Bronchial epithelial cell (primary cell): ENCODE data around the gene DOK6. TPM values are rescaled to one million over a fixed set of nuclear protein-coding genes. Genes with fewer than 3 reads are reported as not detected.

Experiments
- DNase-seq: peaks from one replicate; pipeline ENCODE4 v3.0.0-alpha.2; 2010; ENCODE audit warnings: low read depth
- FAIRE-seq: peaks from 2 replicates; lab custom pipeline; 2011; peaks lifted over from hg19 to GRCh38; lab: Jason Lieb, UNC
- H3K27me3 ChIP-seq: 2 replicates; pipeline ENCODE4 v1.5.1; 2011; ENCODE audit warnings: low read length; ENCODE audit not compliant: control insufficient read depth, insufficient read depth
- H3K36me3 ChIP-seq: 2 replicates; pipeline ENCODE4 v1.5.1; 2011; ENCODE audit warnings: low read length; ENCODE audit not compliant: control insufficient read depth, insufficient read depth
- H3K4me3 ChIP-seq: 2 replicates; pipeline ENCODE4 v1.5.1; 2011; ENCODE audit warnings: mild to moderate bottlenecking, low read depth, low read length, control low read depth
- total RNA-seq: library from RNA; depleted of rRNA; stranded (reverse); fragments of >200 nt; gene quantifications from 2 replicates; pipeline ENCODE4 v1.2.1, GENCODE V29; 2014
- TF ChIP-seq, protein P1 (sequence below): IDR thresholded peaks from 2 replicates; pipeline ENCODE4 v1.5.1; 2011; ENCODE audit warnings: mild to moderate bottlenecking, moderate library complexity, low read length, control low read depth, inconsistent platforms; ENCODE audit not compliant: insufficient read depth, severe bottlenecking

Gene DOK6
- total RNA-seq, 1 donor from 2014 or later, result not detected

DNA sequence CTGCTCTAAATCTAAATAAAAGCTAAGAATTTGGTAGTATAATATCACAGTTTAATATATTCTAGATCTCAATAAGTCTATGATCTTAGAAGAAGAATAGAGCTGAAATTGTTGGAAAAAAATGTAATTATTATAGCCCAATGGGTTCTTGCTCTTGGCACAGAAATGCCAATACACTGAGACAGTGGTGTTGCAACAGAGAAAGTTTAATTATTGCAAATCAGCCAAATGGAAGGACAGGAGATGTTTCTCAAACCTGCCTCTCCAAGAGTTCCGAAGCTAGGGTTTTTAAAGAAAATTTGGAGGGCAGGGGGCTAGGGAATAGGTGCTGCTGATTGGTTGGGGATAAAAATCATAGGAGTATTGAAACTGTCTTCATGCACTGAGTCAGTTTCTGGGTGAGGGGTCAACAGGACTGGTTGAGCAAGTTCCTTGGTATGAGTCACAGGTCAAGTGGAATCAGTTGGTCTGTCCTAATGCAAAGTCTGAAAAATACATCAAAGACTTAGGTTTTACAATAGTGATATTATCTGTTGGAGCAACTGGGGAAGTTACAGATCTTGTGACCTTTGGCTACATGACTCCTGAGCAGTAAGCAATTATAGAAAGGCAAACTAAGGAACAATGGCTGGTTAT lies 318.3 kb downstream of the DOK6 start:
- peak; percentile 3 for DNase-seq
- Histone ChIP-seq H3K27me3 (no peaks in the 10 kb centered on the region), H3K4me3 (no peak overlapping the region), H3K36me3 (no peaks in the 10 kb centered on the region)
- no peak for FAIRE-seq
- TF ChIP-seq, protein P1, sequence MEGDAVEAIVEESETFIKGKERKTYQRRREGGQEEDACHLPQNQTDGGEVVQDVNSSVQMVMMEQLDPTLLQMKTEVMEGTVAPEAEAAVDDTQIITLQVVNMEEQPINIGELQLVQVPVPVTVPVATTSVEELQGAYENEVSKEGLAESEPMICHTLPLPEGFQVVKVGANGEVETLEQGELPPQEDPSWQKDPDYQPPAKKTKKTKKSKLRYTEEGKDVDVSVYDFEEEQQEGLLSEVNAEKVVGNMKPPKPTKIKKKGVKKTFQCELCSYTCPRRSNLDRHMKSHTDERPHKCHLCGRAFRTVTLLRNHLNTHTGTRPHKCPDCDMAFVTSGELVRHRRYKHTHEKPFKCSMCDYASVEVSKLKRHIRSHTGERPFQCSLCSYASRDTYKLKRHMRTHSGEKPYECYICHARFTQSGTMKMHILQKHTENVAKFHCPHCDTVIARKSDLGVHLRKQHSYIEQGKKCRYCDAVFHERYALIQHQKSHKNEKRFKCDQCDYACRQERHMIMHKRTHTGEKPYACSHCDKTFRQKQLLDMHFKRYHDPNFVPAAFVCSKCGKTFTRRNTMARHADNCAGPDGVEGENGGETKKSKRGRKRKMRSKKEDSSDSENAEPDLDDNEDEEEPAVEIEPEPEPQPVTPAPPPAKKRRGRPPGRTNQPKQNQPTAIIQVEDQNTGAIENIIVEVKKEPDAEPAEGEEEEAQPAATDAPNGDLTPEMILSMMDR, result no peak

DNA sequence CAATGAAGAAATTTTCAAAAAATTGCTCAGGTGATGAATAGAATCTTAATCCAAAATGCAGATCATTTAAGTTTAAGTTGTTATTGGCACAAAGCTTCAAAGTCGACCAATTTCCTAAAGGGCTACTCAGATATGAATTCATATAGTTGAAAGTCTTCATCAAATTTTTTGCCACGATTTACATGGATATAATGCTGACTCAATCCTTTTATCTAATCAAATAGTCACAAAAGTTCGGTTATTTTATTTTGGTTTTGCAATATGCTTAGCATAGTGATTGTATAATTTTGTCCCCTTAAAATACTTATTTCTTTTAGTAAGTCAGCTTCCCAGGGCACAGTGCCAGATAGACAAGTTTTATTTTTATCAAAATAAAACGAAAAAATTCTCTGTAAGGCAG lies 319.7 kb downstream of the DOK6 start:
- TF ChIP-seq, protein P1, result no peak
- FAIRE-seq, result no peak
- H3K4me3 ChIP-seq, result no peak overlapping the region
- no peaks in the 10 kb centered on the region for H3K36me3 ChIP-seq
- H3K27me3 ChIP-seq, result no peaks in the 10 kb centered on the region
- no peak for DNase-seq

DNA sequence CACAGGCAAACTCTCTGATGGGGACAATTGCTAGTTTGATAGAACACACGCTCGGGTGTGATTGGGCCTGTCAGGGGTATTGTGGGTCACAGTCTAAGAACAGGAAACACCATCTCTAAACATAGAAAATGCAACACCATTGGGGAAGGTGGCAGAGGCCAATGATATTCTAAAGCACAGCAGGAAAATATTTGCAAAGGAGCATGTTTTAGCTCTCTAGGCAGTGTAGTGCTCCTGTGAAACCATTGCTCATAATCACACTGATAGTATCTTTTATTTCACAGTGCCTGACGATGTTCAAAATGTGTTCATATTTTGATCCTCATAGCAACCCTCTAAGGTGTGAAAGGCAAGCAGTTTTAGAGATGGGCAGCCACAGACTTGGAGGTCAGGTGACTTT lies 322.7 kb downstream of the DOK6 start:
- no peak for FAIRE-seq

DNA sequence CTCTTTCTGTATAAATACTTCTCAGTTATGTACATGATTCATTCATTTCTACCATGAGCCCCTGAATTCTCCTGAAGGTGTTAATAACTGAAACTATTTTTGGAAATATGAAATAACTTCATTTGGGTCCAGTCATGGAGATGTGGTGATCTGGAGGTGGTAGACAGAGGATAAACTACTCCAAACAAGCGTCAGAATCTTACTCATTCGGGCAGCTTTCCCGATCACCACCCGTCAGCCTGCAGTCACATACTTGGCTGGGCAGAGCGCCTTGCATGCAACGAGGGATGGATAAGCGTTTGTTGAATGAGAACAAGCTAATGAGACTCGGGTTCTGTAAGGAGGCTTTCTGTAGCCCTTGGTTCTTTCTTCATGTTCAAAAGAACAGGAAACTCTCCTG lies 324.3 kb downstream of the DOK6 start:
- DNase-seq, result no peak
- TF ChIP-seq, protein P1, result no peak
- no peak overlapping the region for H3K4me3 ChIP-seq
- no peaks in the 10 kb centered on the region for H3K27me3 ChIP-seq
- H3K36me3 ChIP-seq, result no peaks in the 10 kb centered on the region
- no peak for FAIRE-seq

More for the DNA sequence above, 322.7 kb downstream of the DOK6 start:
- H3K36me3 ChIP-seq, result no peaks in the 10 kb centered on the region
- no peaks in the 10 kb centered on the region for H3K27me3 ChIP-seq
- no peak for DNase-seq
- no peak overlapping the region for H3K4me3 ChIP-seq
- TF ChIP-seq, protein P1, result no peak

DNA sequence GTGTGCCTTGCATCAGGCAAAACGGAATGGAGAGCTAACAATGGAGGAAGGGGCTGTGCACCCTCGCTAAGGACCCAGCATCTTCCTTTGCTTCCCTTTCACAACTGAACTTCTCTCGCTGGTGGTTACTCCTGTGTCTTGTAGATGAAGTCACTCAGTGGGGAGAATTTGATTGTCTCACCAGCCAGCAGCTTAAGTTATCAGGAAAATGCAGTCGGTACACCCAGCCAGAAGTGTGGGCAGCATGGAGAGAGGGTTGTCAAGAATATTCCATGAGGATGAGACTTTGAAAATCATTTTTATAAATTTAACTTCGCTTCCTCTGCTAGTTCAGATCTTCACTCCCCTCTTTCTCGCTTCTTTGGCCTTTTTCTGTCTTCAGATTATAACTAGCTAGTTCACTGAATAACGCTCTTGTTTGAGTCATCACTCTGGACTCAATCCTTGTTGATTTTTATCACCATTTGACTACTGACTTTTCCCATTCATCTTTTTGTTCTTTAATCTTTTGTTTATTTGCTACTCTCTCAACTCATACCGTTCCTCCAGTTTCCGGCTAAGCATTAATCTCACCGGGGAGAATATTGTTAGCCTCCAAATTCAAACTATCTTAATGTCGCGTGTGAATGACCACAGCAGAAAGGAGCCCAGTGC lies 325.3 kb downstream of the DOK6 start:
- no peaks in the 10 kb centered on the region for H3K36me3 ChIP-seq
- DNase-seq (no peak), FAIRE-seq (no peak)
- no peaks in the 10 kb centered on the region for H3K27me3 ChIP-seq
- TF ChIP-seq, protein P1, result no peak
- no peak overlapping the region for H3K4me3 ChIP-seq
